Smooth muscle cell (in vitro differentiated cells): ENCODE data around the gene OR6A2. TPM values are rescaled to one million over a fixed set of nuclear protein-coding genes. Genes with fewer than 3 reads are reported as not detected.
"Not testable (repeated sequence)": the region's sequence is repeated elsewhere in the genome, so short reads cannot be mapped to it uniquely, and the experiment has no call there.

Experiments used
- DNase-seq: peaks from one replicate; lab custom pipeline; 2025; ENCODE audit not compliant: unreplicated experiment; lab: John Stamatoyannopoulos, UW
- H2AFZ ChIP-seq: fragments of 200-600 bp; sonication (generic); 2 replicates; pipeline ENCODE4 v1.6.0; 2016; ENCODE audit warnings: antibody characterized with exemption, low read depth, mild to moderate bottlenecking
- H3F3A ChIP-seq: fragments of 200-600 bp; sonication (generic); 2 replicates; pipeline ENCODE4 v1.6.0; 2017; ENCODE audit warnings: antibody characterized with exemption, low read depth
- H3K27ac ChIP-seq: fragments of 200-600 bp; sonication (generic); 2 replicates; pipeline ENCODE4 v1.5.1; 2016; ENCODE audit warnings: low read depth, mild to moderate bottlenecking
- H3K27me3 ChIP-seq: fragments of 200-600 bp; sonication (generic); 2 replicates; pipeline ENCODE4 v1.6.1; 2016; ENCODE audit warnings: low read depth, mild to moderate bottlenecking
- H3K36me3 ChIP-seq: fragments of 200-600 bp; sonication (generic); 2 replicates; pipeline ENCODE4 v1.5.1; 2016; ENCODE audit warnings: low read depth
- H3K4me1 ChIP-seq: fragments of 200-600 bp; sonication (generic); 2 replicates; pipeline ENCODE4 v1.5.1; 2016; ENCODE audit warnings: low read depth
- H3K4me2 ChIP-seq: fragments of 200-600 bp; sonication (generic); 2 replicates; pipeline ENCODE4 v1.6.0; 2016; ENCODE audit warnings: mild to moderate bottlenecking
- H3K4me3 ChIP-seq: fragments of 200-600 bp; sonication (generic); 2 replicates; pipeline ENCODE4 v1.5.1; 2016; ENCODE audit warnings: mild to moderate bottlenecking
- H3K79me2 ChIP-seq: fragments of 200-600 bp; sonication (generic); 2 replicates; pipeline ENCODE4 v1.6.0; 2016; ENCODE audit warnings: low read depth, mild to moderate bottlenecking
- H3K9ac ChIP-seq: fragments of 200-600 bp; sonication (generic); 2 replicates; pipeline ENCODE4 v1.6.0; 2016; ENCODE audit warnings: low read depth
- H3K9me3 ChIP-seq: fragments of 200-600 bp; sonication (generic); replicated peaks from 2 replicates; pipeline ENCODE4 v1.5.1; 2016; ENCODE audit warnings: low read depth
- H4K20me1 ChIP-seq: fragments of 200-600 bp; sonication (generic); 2 replicates; pipeline ENCODE4 v1.6.0; 2016; ENCODE audit warnings: low read depth
- WGBS: methylation state at CpG from one replicate; pipeline ENCODE4 v1.1.7; 2016; ENCODE audit warnings: low lambda C conversion rate; 5-methylcytosine and 5-hydroxymethylcytosine counted together
- polyA plus RNA-seq: library from polyadenylated mRNA; unstranded; fragments of >200 nt; fragmentation: Nextera tagmentation; extraction: Ambion mirVana; gene quantifications from 2 replicates; pipeline ENCODE4 v1.2.1, GENCODE V29; 2016
- total RNA-seq: library from RNA; depleted of rRNA; stranded (reverse); fragments of >200 nt; gene quantifications from 2 replicates; pipeline ENCODE4 v1.2.3, GENCODE V29; 2014
- TF ChIP-seq, protein P1 (sequence below): fragments of 200-600 bp; sonication (generic); IDR thresholded peaks from 2 replicates; pipeline ENCODE4 v1.5.1; 2017; ENCODE audit warnings: borderline replicate concordance, mild to moderate bottlenecking, antibody characterized with exemption; ENCODE audit not compliant: insufficient read depth, poor library complexity, severe bottlenecking

OR6A2 gene
- total and polyA plus RNA-seq, 2 experiments from 2014 or later = 0.40 TPM; not detected in 1

DNA sequence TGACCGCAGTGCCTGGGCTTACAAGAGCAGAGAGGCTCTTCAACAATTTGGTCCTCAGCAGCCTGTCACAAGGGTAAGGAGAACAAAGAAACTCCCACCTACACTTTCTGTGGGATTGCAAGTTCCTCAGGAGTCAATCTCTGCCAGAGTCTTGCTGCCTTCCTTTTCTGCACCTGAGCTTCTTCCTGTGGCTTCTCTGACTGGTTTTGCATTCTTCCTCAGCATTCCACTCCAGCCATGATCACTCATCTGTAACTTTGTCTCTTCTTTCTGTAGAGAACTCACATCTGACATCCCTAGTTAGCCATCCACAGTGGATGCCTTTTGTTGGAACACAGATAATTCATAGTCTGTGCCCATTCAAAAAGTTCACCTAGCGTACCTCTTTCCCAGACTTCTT lies 14.2 kb upstream of the OR6A2 start:
- TF ChIP-seq, protein P1, sequence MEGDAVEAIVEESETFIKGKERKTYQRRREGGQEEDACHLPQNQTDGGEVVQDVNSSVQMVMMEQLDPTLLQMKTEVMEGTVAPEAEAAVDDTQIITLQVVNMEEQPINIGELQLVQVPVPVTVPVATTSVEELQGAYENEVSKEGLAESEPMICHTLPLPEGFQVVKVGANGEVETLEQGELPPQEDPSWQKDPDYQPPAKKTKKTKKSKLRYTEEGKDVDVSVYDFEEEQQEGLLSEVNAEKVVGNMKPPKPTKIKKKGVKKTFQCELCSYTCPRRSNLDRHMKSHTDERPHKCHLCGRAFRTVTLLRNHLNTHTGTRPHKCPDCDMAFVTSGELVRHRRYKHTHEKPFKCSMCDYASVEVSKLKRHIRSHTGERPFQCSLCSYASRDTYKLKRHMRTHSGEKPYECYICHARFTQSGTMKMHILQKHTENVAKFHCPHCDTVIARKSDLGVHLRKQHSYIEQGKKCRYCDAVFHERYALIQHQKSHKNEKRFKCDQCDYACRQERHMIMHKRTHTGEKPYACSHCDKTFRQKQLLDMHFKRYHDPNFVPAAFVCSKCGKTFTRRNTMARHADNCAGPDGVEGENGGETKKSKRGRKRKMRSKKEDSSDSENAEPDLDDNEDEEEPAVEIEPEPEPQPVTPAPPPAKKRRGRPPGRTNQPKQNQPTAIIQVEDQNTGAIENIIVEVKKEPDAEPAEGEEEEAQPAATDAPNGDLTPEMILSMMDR = no peak
- Histone ChIP-seq H3K4me3 (no peak overlapping the region), H3K4me2 (no peak overlapping the region), H3K9ac (no peak overlapping the region), H3K79me2 (no peaks in the 10 kb centered on the region), H3K4me1 (no peaks in the 10 kb centered on the region), H3K9me3 (no peaks in the 10 kb centered on the region), H3K27ac (no peak overlapping the region), H2AFZ (no peak overlapping the region), H3K36me3 (no peaks in the 10 kb centered on the region), H3F3A (no peaks in the 10 kb centered on the region), H4K20me1 (no peaks in the 10 kb centered on the region), H3K27me3 (no peaks in the 10 kb centered on the region)
- DNase-seq = no peak
- 87% methylated on average over 2 of the region's 2 CpGs for WGBS

DNA sequence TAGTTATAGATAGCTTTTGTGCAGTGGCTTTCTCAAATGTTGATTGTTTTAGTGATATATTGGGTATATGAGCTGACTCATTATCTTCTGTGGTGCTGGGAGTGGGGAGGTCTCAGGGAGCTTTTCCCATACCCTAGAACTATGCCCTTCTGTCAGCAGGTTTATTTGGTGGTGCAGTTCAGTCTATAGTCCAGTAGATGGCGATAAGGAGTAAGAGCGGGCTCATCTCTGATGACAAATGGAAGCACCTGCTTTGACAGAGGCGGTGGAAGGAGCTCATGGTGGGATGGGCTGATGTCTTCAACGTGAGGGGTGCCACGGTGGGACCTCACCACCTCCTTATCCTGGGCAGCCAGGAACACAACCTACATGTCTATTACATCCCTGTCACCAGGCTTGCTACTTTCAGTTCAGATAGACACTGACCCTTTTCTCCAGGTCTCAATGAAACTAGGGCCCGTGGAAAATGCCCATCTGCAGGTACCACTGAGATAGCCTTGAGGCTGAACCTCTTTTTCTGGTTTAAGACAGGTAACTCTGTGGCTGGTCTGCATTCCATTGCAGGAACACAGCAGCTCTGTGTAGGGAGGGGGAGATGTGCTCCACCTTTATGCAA lies 13.0 kb upstream of the OR6A2 start:
- Histone ChIP-seq H2AFZ (no peak overlapping the region), H3F3A (no peaks in the 10 kb centered on the region), H3K9ac (no peak overlapping the region), H3K4me2 (no peak overlapping the region), H3K27ac (no peak overlapping the region), H3K27me3 (no peaks in the 10 kb centered on the region), H4K20me1 (no peaks in the 10 kb centered on the region), H3K36me3 (no peaks in the 10 kb centered on the region), H3K79me2 (no peaks in the 10 kb centered on the region), H3K4me3 (no peak overlapping the region), H3K9me3 (no peaks in the 10 kb centered on the region), H3K4me1 (no peaks in the 10 kb centered on the region)
- 17% methylated on average over 6 of the region's 6 CpGs for WGBS
- TF ChIP-seq, protein P1 = peak; percentile 88
- no peak for DNase-seq

DNA sequence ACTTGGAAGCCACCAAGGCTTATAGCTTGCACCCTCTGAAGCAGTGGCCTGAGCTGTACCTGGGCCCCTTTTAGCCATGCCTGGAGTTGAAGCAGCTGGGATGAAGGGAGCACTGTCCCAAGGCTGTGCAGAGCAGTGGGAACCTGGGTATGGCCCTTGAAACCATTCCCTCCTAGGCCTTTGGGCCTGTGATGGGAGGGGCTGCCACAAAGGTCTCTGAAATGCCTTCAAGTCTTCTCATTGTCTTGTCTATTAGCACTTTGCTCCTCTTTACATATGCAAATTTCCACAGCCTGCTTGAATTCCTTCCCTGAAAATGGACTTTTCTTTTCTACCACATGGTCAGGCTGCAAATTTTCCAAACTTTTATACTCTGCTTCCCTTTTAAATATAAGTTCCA lies 1.6 kb upstream of the OR6A2 start:
- not testable (repeated sequence) for H3K36me3 ChIP-seq, H3K4me1 ChIP-seq, DNase-seq, H3K27me3 ChIP-seq, H3K4me3 ChIP-seq, H3F3A ChIP-seq, H2AFZ ChIP-seq, H3K9me3 ChIP-seq, H3K27ac ChIP-seq, H3K9ac ChIP-seq, H3K79me2 ChIP-seq, H4K20me1 ChIP-seq, H3K4me2 ChIP-seq

DNA sequence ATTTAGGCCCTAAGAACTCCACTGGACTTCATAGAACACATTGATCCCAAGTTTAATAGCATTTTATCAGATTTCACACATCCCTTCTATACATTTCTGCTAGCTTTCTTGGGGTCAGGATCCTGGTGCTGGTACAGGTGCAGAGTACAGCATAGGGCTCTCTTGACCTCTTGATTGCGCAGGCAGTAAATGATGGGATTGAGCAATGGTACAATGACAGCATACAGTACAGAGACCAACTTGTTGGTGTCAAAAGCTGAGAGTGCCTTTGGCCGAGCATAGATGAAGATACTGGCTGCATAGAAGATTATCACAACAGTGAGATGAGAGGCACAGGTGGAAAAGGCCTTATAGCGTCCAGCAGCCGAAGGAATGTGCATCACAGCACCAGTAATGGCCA lies 4.8 kb downstream of the OR6A2 start:
- no peaks in the 10 kb centered on the region for H3K9me3 ChIP-seq
- no peak overlapping the region for H3K4me2 ChIP-seq
- H3K4me3 ChIP-seq = no peak overlapping the region
- no peaks in the 10 kb centered on the region for H3K4me1 ChIP-seq
- TF ChIP-seq, protein P1 = no peak
- no peaks in the 10 kb centered on the region for H3K36me3 ChIP-seq
- no peak for DNase-seq
- H3F3A ChIP-seq = no peaks in the 10 kb centered on the region
- H3K27ac ChIP-seq = no peak overlapping the region
- H3K79me2 ChIP-seq = no peaks in the 10 kb centered on the region
- H3K27me3 ChIP-seq = no peaks in the 10 kb centered on the region
- no peaks in the 10 kb centered on the region for H4K20me1 ChIP-seq
- H2AFZ ChIP-seq = no peak overlapping the region
- H3K9ac ChIP-seq = no peak overlapping the region
- WGBS = 87% methylated on average over 4 of the region's 4 CpGs
